HG03095 (cell line): ENCODE data around the gene AKR1D1.
"Not testable (repeated sequence)": the region's sequence is repeated elsewhere in the genome, so short reads cannot be mapped to it uniquely, and the experiment has no call there.

Experiments used
- ATAC-seq: cut with Tn5 transposase; IDR thresholded peaks from one replicate; pipeline ENCODE4 v1.9.1; 2021; ENCODE audit warnings: moderate library complexity; ENCODE audit not compliant: unreplicated experiment

AKR1D1 gene

GRCh38 chr7:138116892-138117291 is 40.6 kb downstream of the AKR1D1 start:
- no peak for ATAC-seq

- ATAC-seq = no peak
These were observed 44.0 kb downstream of the AKR1D1 start for GRCh38 chr7:138120140-138120827.

- no peak for ATAC-seq
These were observed 45.9 kb downstream of the AKR1D1 start for GRCh38 chr7:138122162-138122561.

- ATAC-seq = no peak
These were observed 48.9 kb downstream of the AKR1D1 start for GRCh38 chr7:138125119-138125518.

GRCh38 chr7:138125598-138126111 is 49.4 kb downstream of the AKR1D1 start:
- no peak for ATAC-seq

- no peak for ATAC-seq
These were observed 50.7 kb downstream of the AKR1D1 start for GRCh38 chr7:138126928-138127327.

GRCh38 chr7:138127996-138128395 is 51.7 kb downstream of the AKR1D1 start:
- no peak for ATAC-seq

GRCh38 chr7:138129551-138130165 is 53.4 kb downstream of the AKR1D1 start:
- ATAC-seq = no peak

GRCh38 chr7:138137423-138138171 is 61.3 kb downstream of the AKR1D1 start:
- peak; percentile 81 for ATAC-seq

- peak; percentile 20 for ATAC-seq
These were observed 62.0 kb downstream of the AKR1D1 start for GRCh38 chr7:138138244-138138643.

GRCh38 chr7:138142583-138143201 is 66.4 kb downstream of the AKR1D1 start:
- ATAC-seq = no peak

GRCh38 chr7:138144958-138145357 is 68.7 kb downstream of the AKR1D1 start:
- no peak for ATAC-seq

- ATAC-seq = not testable (repeated sequence)
These were observed 70.0 kb downstream of the AKR1D1 start for GRCh38 chr7:138146221-138146620.

GRCh38 chr7:138146757-138147734 is 70.8 kb downstream of the AKR1D1 start:
- not testable (repeated sequence) for ATAC-seq

GRCh38 chr7:138151731-138152577 is 75.7 kb downstream of the AKR1D1 start:
- ATAC-seq = no peak

GRCh38 chr7:138154661-138155060 is 78.4 kb downstream of the AKR1D1 start:
- no peak for ATAC-seq

GRCh38 chr7:138157702-138158101 is 81.4 kb downstream of the AKR1D1 start:
- no peak for ATAC-seq

- ATAC-seq = no peak
These were observed 82.7 kb downstream of the AKR1D1 start for GRCh38 chr7:138158739-138159528.
